IPS DF 4.7 (cell line): ENCODE data around the gene EGFLAM.

Experiments used
- DNase-seq: peaks from one replicate; pipeline ENCODE4 v3.0.0-alpha.2; 2013; ENCODE audit warnings: low spot score; ENCODE audit errors: extremely low read depth

EGFLAM gene

GRCh38 chr5:38469707-38470267, 211.4 kb downstream of the EGFLAM start:
- no peak for DNase-seq

GRCh38 chr5:38471709-38472108, 213.3 kb downstream of the EGFLAM start:
- DNase-seq: no peak

- DNase-seq: no peak
Measured at GRCh38 chr5:38472541-38472940, 214.2 kb downstream of the EGFLAM start.

- no peak for DNase-seq
Measured at GRCh38 chr5:38473008-38473407, 214.6 kb downstream of the EGFLAM start.

- no peak for DNase-seq
Measured at GRCh38 chr5:38478166-38478565, 219.8 kb downstream of the EGFLAM start.

GRCh38 chr5:38478878-38479277, 220.5 kb downstream of the EGFLAM start:
- DNase-seq: no peak

GRCh38 chr5:38479315-38479904, 221.1 kb downstream of the EGFLAM start:
- DNase-seq: no peak

GRCh38 chr5:38483805-38484398, 225.5 kb downstream of the EGFLAM start:
- DNase-seq: no peak

- no peak for DNase-seq
Measured at GRCh38 chr5:38494175-38494574, 235.8 kb downstream of the EGFLAM start.

- DNase-seq: no peak
Measured at GRCh38 chr5:38494763-38495162, 236.4 kb downstream of the EGFLAM start.

- DNase-seq: no peak
Measured at GRCh38 chr5:38497946-38498345, 239.6 kb downstream of the EGFLAM start.

- no peak for DNase-seq
Measured at GRCh38 chr5:38500573-38501260, 242.4 kb downstream of the EGFLAM start.

GRCh38 chr5:38506302-38506701, 247.9 kb downstream of the EGFLAM start:
- no peak for DNase-seq

- DNase-seq: no peak
Measured at GRCh38 chr5:38509185-38509584, 250.8 kb downstream of the EGFLAM start.
